Measurements from ENCODE around the gene SMCO3.

The SMCO3 gene

GRCh38 chr12:14827043-14827442 is 13.1 kb upstream of the SMCO3 start:
- DNase-seq (ENCODE audit: low read depth) = no peak

DNA sequence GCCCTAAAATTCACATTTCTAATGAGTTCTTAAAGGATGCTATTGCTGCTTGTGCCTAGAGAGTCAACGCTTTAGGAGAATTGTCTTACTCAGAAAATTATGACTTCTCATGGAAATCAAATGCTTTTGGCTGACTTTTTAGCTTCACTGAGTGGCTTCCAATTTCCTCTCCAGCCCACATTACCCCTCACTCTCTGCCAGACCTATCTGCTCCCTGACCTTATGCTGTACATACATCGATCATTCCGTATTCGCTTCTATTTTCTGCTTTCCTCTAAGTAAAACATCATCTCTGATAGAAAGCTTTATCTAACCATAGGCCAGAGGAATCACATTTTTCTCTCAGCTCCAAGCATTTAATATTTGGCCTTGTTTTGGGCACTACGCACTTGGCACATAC is 12.5 kb upstream of the SMCO3 start:
- DNase-seq (ENCODE audit: low read depth) = no peak

DNA sequence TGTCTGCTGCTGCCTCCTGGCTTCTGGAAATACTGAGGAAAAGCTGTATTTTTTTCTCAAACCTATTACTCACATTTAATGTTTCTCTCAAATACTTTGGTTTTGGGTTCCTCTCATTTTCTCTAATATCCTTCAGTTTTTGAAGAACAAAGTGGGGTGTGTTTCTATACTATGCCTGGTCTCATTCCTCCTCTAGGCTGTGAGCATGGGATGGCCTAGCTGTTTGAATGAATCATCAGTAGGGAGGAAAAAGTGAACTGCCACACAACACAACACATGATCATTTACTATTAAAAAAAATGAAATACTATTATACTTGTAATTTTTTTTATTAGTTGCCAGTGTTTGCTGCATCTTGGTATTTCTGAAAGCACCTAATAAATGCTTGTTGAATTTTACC is 11.3 kb upstream of the SMCO3 start:
- DNase-seq (ENCODE audit: low read depth) = no peak

- no peak for DNase-seq (ENCODE audit: low read depth)
Measured at GRCh38 chr12:14824012-14824634, 10.1 kb upstream of the SMCO3 start.

DNA sequence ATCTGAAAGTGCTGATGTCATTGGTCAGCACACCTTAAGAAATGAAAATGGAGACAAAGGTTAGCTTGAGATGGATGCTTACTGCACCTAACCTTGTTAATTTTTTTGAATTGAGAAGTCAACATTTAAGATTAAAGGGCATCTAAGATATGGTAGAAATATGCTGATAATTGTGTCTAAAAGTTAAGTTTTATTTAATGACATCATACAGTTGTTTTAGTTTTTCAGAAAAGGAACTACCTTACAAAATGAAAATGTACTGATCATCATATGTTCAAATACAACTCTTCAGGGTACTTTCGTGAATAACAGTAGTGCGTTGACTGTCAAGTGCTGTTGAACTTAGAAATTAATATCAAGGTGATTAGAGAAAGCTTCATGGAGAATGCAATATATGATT is 2.5 kb downstream of the SMCO3 start:
- no peak for DNase-seq (ENCODE audit: low read depth)

GRCh38 chr12:14810953-14811483 is 3.0 kb downstream of the SMCO3 start:
- no peak for DNase-seq (ENCODE audit: low read depth)

- DNase-seq (ENCODE audit: low read depth) = no peak
Measured at GRCh38 chr12:14810167-14810952, 3.6 kb downstream of the SMCO3 start.

GRCh38 chr12:14803830-14804160 is 10.2 kb downstream of the SMCO3 start:
- no peak for DNase-seq (ENCODE audit: low read depth)

GRCh38 chr12:14803011-14803829 is 10.8 kb downstream of the SMCO3 start, which contains the start of the genes C12orf60 and WBP11:
Gene C12orf60 (plus strand): TSS chr12:14803670. CDS start chr12:14822936, 19,266 bp downstream.
Gene WBP11 (minus strand): TSS chr12:14803478. CDS start chr12:14801383, 2,095 bp downstream.
- peak; percentile 69 for DNase-seq (ENCODE audit: low read depth)

DNA sequence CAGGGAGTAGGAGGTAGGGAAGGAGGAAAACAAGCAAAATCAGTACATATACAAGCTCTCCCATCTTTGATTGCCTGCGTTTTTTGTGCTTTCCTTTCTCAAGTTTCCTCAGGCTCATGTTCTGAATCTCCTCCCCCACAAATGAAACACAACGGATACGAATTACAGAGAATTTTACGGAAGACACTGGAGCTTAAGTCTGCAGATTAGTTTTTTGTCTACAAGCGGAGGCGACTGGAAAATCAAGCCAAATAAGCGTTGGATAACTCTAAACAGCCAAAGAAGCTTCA is 11.3 kb downstream of the SMCO3 start:
- no peak for DNase-seq (ENCODE audit: low read depth)

GRCh38 chr12:14802247-14802646 is 11.7 kb downstream of the SMCO3 start:
- no peak for DNase-seq (ENCODE audit: low read depth)

- DNase-seq (ENCODE audit: low read depth) = no peak
Measured at GRCh38 chr12:14795028-14795448, 18.9 kb downstream of the SMCO3 start.

DNA sequence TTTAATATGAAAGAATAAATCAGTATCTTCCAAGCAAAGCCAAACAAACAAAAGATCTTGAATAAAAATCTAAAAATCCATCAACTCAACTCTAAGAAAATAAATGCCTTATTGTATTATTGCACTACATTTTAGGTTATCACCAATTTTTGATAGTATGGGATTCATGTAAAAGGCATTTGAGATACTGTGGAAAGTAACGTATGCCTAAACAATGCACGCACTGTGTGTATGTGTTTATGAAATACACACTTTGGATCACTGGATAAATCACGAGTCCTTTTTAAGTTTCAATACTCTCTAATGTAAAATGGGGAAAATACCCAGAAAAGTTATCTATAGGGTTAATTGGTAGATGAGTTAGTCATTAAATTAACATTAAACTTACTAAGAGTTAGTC is 28.4 kb downstream of the SMCO3 start:
- DNase-seq (ENCODE audit: low read depth) = no peak

DNA sequence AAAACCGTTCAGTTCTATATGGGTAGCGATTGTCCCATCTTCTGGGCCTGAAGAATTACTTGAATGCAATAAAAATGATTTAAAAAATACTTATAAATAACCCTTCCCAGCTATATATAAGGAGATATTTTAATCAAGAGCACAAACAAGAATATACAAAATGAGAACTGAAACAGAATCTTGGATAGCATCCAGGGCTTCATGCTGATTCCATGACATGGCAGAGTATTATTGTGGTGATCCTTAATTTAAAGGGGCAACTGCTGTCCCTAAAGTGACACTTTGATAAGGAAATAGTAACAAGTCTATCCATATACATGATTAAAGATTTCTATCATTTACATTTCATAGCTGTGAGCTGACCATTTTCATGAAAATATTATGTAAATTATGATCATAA is 29.5 kb downstream of the SMCO3 start:
- no peak for DNase-seq (ENCODE audit: low read depth)

GRCh38 chr12:14782756-14783155 is 31.2 kb downstream of the SMCO3 start:
- DNase-seq (ENCODE audit: low read depth) = no peak

DNA sequence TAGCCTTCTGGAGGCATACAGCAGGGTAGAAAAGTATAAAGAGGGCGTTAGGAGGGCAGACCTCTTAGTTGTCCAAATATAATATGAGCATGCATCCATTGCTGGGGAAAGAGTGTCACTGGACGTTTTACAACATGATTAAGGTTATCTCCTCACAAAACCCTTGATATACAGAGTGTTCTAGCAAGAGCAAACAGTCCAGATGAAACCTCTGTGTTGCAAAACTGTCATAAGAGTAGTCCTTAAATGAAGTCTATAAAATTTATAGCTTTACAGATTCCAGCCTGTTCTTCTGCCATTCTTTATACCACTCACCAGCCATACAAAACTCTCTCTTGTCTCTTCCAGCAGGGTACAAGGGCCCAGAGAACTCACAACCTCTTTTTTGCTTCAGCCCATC is 32.4 kb downstream of the SMCO3 start:
- no peak for DNase-seq (ENCODE audit: low read depth)

DNA sequence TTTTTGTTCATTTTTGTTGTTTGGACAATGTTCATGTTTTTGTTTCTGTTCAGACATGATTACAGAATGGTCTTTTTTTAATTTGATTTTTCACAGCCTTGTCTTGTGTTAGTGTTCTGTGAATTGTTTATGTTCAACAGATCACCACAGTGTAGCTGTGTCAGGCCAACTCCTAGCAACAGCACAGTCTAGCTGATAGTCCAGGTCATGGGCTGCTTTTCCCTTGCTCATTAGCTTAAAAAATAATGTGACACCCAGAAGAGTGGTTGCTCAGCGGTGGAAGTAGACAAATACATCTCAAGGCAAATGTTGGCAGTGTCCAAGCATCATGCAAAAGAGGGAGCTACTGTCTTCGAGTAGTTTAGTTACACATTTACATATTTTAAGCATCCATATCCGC is 33.1 kb downstream of the SMCO3 start:
- no peak for DNase-seq (ENCODE audit: low read depth)

GRCh38 chr12:14779834-14780233 is 34.1 kb downstream of the SMCO3 start:
- no peak for DNase-seq (ENCODE audit: low read depth)

DNA sequence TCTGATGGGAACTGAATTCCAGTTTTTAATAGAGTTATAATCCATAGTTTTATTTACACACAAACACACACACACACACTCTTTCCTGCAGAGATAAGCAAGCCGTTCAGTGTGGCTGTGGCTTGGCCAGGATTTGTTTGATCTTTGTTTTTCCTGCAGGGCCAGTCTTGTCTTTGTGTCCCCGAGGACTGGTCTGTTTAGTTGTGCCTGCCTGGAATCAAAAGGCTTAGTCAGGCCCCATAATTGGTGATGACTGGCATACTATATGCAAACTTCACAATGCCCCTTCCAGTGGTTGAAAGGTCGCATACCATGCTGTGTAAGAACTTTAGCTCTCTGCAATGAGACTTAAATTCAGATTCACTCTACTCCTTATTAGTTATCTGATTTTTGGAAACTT is 36.7 kb downstream of the SMCO3 start:
- no peak for DNase-seq (ENCODE audit: low read depth)

- no peak for DNase-seq (ENCODE audit: low read depth)
Measured at GRCh38 chr12:14776236-14776961, 37.6 kb downstream of the SMCO3 start.

- DNase-seq (ENCODE audit: low read depth) = no peak
Measured at GRCh38 chr12:14775636-14775980, 38.4 kb downstream of the SMCO3 start.

GRCh38 chr12:14774906-14775635 is 38.9 kb downstream of the SMCO3 start:
- DNase-seq (ENCODE audit: low read depth) = peak; percentile 15
